Cardiac ventricle fibroblast (primary cell): ENCODE data around the gene TMEM175. TPM values are rescaled to one million over a fixed set of nuclear protein-coding genes. Genes with fewer than 3 reads are reported as not detected.

Experiments
- total RNA-seq: library from RNA; depleted of rRNA; stranded (reverse); fragments of >200 nt; gene quantifications from 2 replicates; pipeline ENCODE4 v1.2.3, GENCODE V29; 2015

TMEM175 gene
- total RNA-seq: 20.3 and 20.7 TPM in 2 replicates

GRCh38 chr4:931960-932712 lies at the start of gene TMEM175, which contains the start of gene GAK:
TMEM175 (plus strand) TSS chr4:932460; CDS start chr4:947740, 15,280 bp downstream.
GAK (minus strand) TSS chr4:932316; CDS start chr4:932187, 129 bp downstream.

DNA sequence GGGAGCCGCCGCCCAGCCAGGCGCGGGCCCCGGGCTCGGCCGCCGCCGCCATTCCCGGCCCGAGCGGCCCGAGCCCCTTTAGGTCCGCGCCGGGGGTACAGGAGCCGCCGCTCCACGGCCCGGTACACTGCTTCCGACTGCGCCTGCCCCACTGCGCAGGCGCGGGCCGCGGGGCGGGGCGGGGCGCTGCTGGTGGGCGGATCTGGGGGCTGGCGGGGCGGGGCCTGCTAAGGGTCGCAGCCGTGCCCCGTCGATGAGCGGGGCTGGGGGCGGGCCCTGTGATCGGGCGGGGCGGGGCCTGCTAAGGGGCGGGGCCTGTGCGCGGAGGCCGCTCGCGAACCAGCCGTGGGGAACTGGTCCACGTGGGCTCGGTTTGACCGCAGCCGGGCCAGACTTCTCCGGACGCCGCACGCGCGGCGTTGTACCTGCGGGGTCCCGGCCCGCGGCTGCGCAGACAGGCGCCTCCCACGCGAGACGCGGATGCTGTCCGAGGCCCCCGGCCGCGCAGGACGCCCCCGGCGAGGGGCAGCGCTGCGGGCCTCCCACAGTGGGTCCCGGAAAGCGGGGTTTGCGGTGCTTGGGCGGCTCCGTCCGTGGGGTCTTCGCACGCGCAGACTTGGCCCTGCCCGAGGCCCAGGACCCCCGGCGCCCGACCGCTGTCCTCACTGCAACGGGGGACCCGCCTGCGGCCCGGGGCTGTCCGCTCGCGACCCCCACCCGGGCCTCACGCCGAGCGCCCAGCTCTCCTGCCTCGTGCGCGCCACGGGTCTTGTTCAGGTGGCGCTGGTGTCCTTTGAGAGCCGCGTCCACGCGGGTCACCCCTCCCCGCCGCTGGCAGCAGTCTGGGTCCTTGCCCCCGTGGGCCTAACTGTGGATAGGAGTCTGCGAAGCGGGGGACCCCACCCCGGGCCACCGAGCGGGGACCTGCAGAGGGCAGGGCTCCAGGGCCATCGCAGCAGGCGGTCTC lies 41.5 kb downstream of the TMEM175 start, which contains the start of gene DGKQ:
Gene DGKQ, minus strand, starts transcription at position 139 of the 967 bp plus-strand sequence. Its CDS starts 87 bp downstream, at position 52.

DNA sequence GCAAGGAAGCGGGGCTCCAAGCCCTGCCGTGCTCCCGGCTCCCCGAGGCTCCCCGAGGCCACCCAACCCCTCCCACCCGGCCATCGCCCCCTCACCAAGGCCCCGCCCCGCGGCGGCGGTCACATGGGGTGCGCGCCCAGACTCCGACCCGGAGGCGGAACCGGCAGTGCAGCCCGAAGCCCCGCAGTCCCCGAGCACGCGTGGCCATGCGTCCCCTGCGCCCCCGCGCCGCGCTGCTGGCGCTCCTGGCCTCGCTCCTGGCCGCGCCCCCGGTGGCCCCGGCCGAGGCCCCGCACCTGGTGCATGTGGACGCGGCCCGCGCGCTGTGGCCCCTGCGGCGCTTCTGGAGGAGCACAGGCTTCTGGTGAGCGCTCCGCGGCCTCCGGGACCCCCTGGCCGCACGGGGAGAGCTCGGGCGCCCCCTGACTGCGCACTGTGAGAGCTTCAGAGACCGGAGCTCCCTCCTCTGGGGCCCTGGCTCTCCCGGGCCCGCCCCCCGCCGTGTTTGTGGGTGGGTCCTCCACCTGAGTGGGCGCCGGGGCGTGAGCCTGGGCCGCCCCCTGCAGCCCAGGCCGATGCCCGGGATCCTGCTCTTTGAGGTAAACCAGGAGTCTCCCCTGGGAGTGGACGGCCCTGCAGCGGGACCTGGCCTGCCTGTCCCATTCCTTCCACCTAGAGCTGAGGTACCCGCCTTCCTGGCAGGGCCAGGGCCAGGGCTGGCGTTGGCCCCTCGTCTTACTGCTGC lies 54.8 kb downstream of the TMEM175 start, which contains the start of gene IDUA:
Gene IDUA, plus strand, starts transcription at position 166 of the 745 bp plus-strand sequence. Its CDS starts 41 bp downstream, at position 207.

DNA sequence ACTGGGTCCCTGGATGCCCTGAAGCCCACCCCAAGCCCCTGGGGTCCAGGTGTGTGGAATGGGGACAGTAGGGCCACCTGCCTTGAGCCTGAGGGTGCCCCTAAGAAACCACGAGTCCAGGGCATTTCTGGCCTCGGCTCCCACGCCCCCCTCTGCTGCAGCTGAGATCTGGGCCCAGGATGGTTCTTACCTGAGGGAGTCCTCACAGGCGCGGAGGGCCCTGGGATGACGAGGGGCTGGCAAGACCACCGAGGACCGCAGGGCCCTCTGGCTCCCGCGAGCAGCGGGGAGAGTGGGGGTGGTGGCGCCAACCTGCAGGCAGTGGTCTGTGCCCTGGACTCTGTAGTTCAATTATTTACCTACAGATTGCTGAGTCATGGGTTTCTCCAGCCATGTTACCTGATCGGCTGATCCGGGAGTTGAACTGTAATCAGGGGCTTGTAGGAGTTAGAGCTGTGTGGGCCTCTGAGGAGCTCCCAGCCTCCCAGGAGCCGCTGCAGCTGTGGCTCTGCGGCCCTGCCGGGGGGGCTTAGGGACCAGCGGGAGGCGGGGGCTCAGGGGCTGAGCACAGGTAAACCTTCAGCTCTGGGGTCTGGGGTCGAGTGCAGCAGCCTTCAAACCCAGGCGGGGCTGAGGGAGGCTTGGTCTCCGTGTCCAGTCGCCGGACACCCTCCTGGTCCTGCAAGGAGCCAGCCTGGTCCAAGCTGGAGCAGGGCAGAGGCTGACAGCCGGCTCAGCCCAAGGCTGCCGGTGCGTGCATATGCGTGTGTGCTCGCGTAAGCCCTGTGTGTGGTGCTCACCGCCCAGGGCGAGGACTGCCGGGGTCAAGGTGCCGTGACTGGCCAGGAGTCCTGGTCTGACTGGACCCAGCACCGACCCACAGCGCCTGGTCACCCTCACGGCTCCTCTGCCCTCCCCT lies 61.1 kb downstream of the TMEM175 start, which contains the start of gene SLC26A1:
Gene SLC26A1, minus strand, starts transcription at position 294 of the 919 bp plus-strand sequence. CDS start 1,701 bp downstream, outside the sequence.

Other genes with a start within 250 kb of the TMEM175 start
- gene SLC49A3, start 243.3 kb upstream of the TMEM175 start, total RNA-seq: 9.0 and 11.0 TPM in 2 replicates
- gene PCGF3, start 226.6 kb upstream of the TMEM175 start, total RNA-seq: 25.6 and 53.5 TPM in 2 replicates
- not detected in 2 replicates for gene CPLX1, start 106.3 kb upstream of the TMEM175 start, total RNA-seq
- gene GAK, start 144 bp upstream of the TMEM175 start, total RNA-seq: 56.5 and 58.2 TPM in 2 replicates
- 8.2 and 12.4 TPM in 2 replicates for gene DGKQ, start 41.1 kb downstream of the TMEM175 start, total RNA-seq
- gene IDUA, start 54.6 kb downstream of the TMEM175 start, total RNA-seq: 27.7 and 30.1 TPM in 2 replicates
- gene SLC26A1, start 60.9 kb downstream of the TMEM175 start, total RNA-seq: 0.15 TPM in 1 of 2 replicates, not detected in the other
- gene FGFRL1, start 79.2 kb downstream of the TMEM175 start, total RNA-seq: 26.2 and 34.8 TPM in 2 replicates
- gene RNF212, start 181.1 kb downstream of the TMEM175 start, total RNA-seq: 0.37 and 1.3 TPM in 2 replicates
- gene SPON2, start 240.1 kb downstream of the TMEM175 start, total RNA-seq: 253 and 255 TPM in 2 replicates